Measurements from ENCODE around the gene CIRBP.
"Not testable (repeated sequence)": the region's sequence is repeated elsewhere in the genome, so short reads cannot be mapped to it uniquely, and the experiment has no call there.

Gene CIRBP

GRCh38 chr19:1316466-1316865 is 47.3 kb downstream of the CIRBP start:
- no peak for DNase-seq

- no peak for DNase-seq
Measured at GRCh38 chr19:1317274-1318003, 48.3 kb downstream of the CIRBP start.

- DNase-seq, result no peak
Measured at GRCh38 chr19:1318678-1319471, 49.7 kb downstream of the CIRBP start.

- DNase-seq, result not testable (repeated sequence)
Measured at GRCh38 chr19:1320282-1320650, 51.1 kb downstream of the CIRBP start.

GRCh38 chr19:1321539-1321938 is 52.4 kb downstream of the CIRBP start:
- no peak for DNase-seq

- no peak for DNase-seq
Measured at GRCh38 chr19:1322198-1322981, 53.3 kb downstream of the CIRBP start.

- no peak for DNase-seq
Measured at GRCh38 chr19:1324249-1324805, 55.2 kb downstream of the CIRBP start.

All from NCI-H2081 treated with DMSO at 0.1 percent for 48 hours (cell line).